Loucy (cell line): ENCODE data around the gene NDE1.

Source experiments
- H2AFZ ChIP-seq: fragments of 200-600 bp; sonication (generic); 2 replicates; pipeline ENCODE4 v1.6.0; 2016; ENCODE audit warnings: antibody characterized with exemption, mild to moderate bottlenecking, low read length, moderate library complexity
- H3F3A ChIP-seq: fragments of 200-600 bp; 2 replicates; pipeline ENCODE4 v1.6.0; 2016; ENCODE audit warnings: antibody characterized with exemption, low read depth, mild to moderate bottlenecking
- H3K27me3 ChIP-seq: fragments of 200-600 bp; sonication (generic); 2 replicates; pipeline ENCODE4 v1.6.1; 2014; ENCODE audit warnings: low read length, mild to moderate bottlenecking; ENCODE audit not compliant: insufficient read depth, poor library complexity, severe bottlenecking
- H3K36me3 ChIP-seq: fragments of 200-600 bp; sonication (generic); 2 replicates; pipeline ENCODE4 v1.6.1; 2016; ENCODE audit warnings: low read length; ENCODE audit not compliant: insufficient read depth
- H3K4me1 ChIP-seq: fragments of 200-600 bp; sonication (generic); 2 replicates; pipeline ENCODE4 v1.5.1; 2014; ENCODE audit warnings: low read length, mild to moderate bottlenecking; ENCODE audit not compliant: insufficient read depth, poor library complexity, severe bottlenecking
- H3K4me2 ChIP-seq: fragments of 200-600 bp; sonication (generic); 2 replicates; pipeline ENCODE4 v1.6.0; 2014; ENCODE audit warnings: antibody characterized with exemption, low read length, low read depth, mild to moderate bottlenecking; ENCODE audit not compliant: poor library complexity, severe bottlenecking
- H3K4me3 ChIP-seq: fragments of 200-600 bp; sonication (generic); 2 replicates; pipeline ENCODE4 v1.5.1; 2014; ENCODE audit warnings: low read length, mild to moderate bottlenecking, mixed read lengths; ENCODE audit not compliant: poor library complexity, severe bottlenecking
- H3K79me2 ChIP-seq: fragments of 200-600 bp; sonication (generic); 2 replicates; pipeline ENCODE4 v1.6.1; 2014; ENCODE audit warnings: low read length; ENCODE audit not compliant: insufficient read depth
- H3K9ac ChIP-seq: fragments of 200-600 bp; sonication (generic); 2 replicates; pipeline ENCODE4 v1.6.0; 2014; ENCODE audit warnings: mild to moderate bottlenecking, low read depth, low read length, moderate library complexity; ENCODE audit not compliant: poor library complexity, severe bottlenecking
- H3K9me2 ChIP-seq: fragments of 200-600 bp; sonication (generic); replicated peaks from 2 replicates; pipeline ENCODE4 v1.6.1; 2016; ENCODE audit warnings: low read depth, low read length, mixed read lengths
- H3K9me3 ChIP-seq: fragments of 200-600 bp; sonication (generic); 2 replicates; pipeline ENCODE4 v1.6.1; 2014; ENCODE audit warnings: mild to moderate bottlenecking, antibody characterized with exemption, low read length, low read depth; ENCODE audit not compliant: insufficient read depth
- H4K20me1 ChIP-seq: fragments of 200-600 bp; sonication (generic); 2 replicates; pipeline ENCODE4 v1.6.0; 2014; ENCODE audit warnings: antibody characterized with exemption, low read length, mild to moderate bottlenecking; ENCODE audit not compliant: insufficient read depth, poor library complexity, severe bottlenecking
- EZH2phosphoT487 ChIP-seq: fragments of 200-600 bp; IDR thresholded peaks from 2 replicates; pipeline ENCODE4 v1.6.1; 2018; ENCODE audit warnings: antibody characterized with exemption, mild to moderate bottlenecking, moderate library complexity, borderline replicate concordance
- TF ChIP-seq, protein P1 (sequence below): fragments of 200-600 bp; sonication (generic); conservative IDR thresholded peaks from 2 replicates; pipeline ENCODE4 v1.5.1; 2014; ENCODE audit warnings: mild to moderate bottlenecking, antibody characterized with exemption, low read length

The NDE1 gene

DNA sequence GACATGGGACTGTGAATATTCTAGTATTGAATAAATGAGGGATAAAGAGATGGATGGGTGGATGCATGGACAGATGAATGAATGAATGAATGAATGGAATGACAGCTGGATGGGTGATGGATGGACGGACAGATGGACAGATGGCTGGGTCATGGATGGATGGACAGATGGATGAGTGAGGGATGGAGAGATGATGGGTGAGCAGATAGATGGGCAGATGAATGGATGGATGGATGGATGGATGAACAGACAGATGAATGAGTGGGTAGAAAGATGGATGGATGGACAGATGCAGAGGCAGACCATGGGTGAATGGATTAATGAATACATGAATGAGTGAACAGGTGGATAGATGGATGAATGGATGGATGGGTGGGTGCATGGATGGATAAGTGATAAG, 110.1 kb downstream of the NDE1 start:
- Histone ChIP-seq H3K9ac (no peak overlapping the region), H3K4me2 (no peak overlapping the region), H3K4me3 (no peak overlapping the region), H3K36me3 (no peaks in the 10 kb centered on the region), H3K27me3 (no peaks in the 10 kb centered on the region), H4K20me1 (no peaks in the 10 kb centered on the region), H3K9me2 (no peaks in the 10 kb centered on the region), H3K9me3 (no peaks in the 10 kb centered on the region), H3F3A (no peaks in the 10 kb centered on the region), H3K79me2 (no peaks in the 10 kb centered on the region), H3K4me1 (no peaks in the 10 kb centered on the region), H2AFZ (no peak overlapping the region)
- TF ChIP-seq, protein P1, sequence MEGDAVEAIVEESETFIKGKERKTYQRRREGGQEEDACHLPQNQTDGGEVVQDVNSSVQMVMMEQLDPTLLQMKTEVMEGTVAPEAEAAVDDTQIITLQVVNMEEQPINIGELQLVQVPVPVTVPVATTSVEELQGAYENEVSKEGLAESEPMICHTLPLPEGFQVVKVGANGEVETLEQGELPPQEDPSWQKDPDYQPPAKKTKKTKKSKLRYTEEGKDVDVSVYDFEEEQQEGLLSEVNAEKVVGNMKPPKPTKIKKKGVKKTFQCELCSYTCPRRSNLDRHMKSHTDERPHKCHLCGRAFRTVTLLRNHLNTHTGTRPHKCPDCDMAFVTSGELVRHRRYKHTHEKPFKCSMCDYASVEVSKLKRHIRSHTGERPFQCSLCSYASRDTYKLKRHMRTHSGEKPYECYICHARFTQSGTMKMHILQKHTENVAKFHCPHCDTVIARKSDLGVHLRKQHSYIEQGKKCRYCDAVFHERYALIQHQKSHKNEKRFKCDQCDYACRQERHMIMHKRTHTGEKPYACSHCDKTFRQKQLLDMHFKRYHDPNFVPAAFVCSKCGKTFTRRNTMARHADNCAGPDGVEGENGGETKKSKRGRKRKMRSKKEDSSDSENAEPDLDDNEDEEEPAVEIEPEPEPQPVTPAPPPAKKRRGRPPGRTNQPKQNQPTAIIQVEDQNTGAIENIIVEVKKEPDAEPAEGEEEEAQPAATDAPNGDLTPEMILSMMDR: no peak
- no peak for TF ChIP-seq EZH2phosphoT487

DNA sequence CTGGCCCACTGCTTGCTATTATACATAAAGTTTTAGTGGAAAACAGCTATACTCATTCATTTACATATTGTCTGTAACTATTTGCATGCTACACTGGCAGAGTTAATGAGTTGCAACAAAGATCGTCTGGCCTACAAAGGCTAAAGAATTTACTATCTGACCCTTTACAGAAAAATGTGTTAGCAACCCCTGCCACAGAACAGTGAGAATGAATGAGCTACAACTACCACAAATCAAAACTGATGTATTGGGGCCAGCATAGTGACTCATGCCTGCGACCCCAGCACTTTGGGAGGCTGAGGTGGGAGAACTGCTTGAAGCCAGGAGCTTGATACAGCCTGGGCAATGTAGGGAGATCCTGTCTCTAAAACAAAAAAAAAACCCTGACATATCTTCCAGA, 114.1 kb downstream of the NDE1 start:
- Histone ChIP-seq H4K20me1 (no peaks in the 10 kb centered on the region), H3K79me2 (no peaks in the 10 kb centered on the region), H3F3A (no peaks in the 10 kb centered on the region), H3K9me3 (no peaks in the 10 kb centered on the region), H3K4me3 (no peak overlapping the region), H3K9me2 (no peaks in the 10 kb centered on the region), H2AFZ (no peak overlapping the region), H3K9ac (no peak overlapping the region), H3K27me3 (no peaks in the 10 kb centered on the region), H3K4me2 (no peak overlapping the region), H3K4me1 (peaks cover 4% of the 10 kb centered on the region), H3K36me3 (no peaks in the 10 kb centered on the region)
- TF ChIP-seq EZH2phosphoT487: no peak
- TF ChIP-seq, protein P1: no peak

DNA sequence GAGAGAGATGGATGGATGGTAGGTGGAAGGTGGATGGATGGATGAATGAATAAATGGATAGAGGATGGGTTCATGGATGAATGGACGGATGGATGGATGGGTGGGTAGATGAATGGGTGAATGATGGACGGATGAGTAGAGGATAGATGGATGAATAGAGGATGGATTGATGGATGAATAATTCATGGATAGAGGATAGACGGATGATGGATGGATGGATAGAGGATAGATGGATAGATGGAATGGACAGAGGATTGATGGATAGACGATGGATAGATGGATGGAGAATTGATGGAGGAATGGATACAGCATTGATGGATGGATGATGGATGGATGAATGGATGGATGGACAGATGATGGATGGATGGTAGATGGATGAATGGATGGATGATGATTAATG, 115.1 kb downstream of the NDE1 start:
- H3K36me3 ChIP-seq: no peaks in the 10 kb centered on the region
- no peaks in the 10 kb centered on the region for H3K9me2 ChIP-seq
- no peak overlapping the region for H3K4me3 ChIP-seq
- no peak overlapping the region for H3K4me2 ChIP-seq
- no peak overlapping the region for H2AFZ ChIP-seq
- H3K4me1 ChIP-seq: peaks cover 4% of the 10 kb centered on the region
- TF ChIP-seq EZH2phosphoT487: no peak
- TF ChIP-seq, protein P1: no peak
- no peaks in the 10 kb centered on the region for H3K9me3 ChIP-seq
- no peaks in the 10 kb centered on the region for H4K20me1 ChIP-seq
- no peaks in the 10 kb centered on the region for H3F3A ChIP-seq
- H3K79me2 ChIP-seq: no peaks in the 10 kb centered on the region
- H3K9ac ChIP-seq: no peak overlapping the region
- H3K27me3 ChIP-seq: no peaks in the 10 kb centered on the region
